ENCODE measurements around the gene EPN2.

- TF ChIP-seq CTCF (IDR thresholded peaks at IDR 0.05; ENCODE audit: poor library complexity): no peak
- no peak for TF ChIP-seq EZH2phosphoT487 (IDR thresholded peaks at IDR 0.05; ENCODE audit: low read depth, severe bottlenecking, unreplicated experiment)
Measured at GRCh38 chr17:19292377-19292711, 55.2 kb downstream of the EPN2 start.

Data from hepatocyte (in vitro differentiated cells).